HG03520 (cell line): Measurements from ENCODE around the gene PRMT2.
A peak's percentile ranks its signal among the peaks of the same experiment; 100 is the strongest.

Source experiments
- ATAC-seq: cut with Tn5 transposase; IDR thresholded peaks from one replicate; pipeline ENCODE4 v1.9.1; 2021; ENCODE audit warnings: mild to moderate bottlenecking, moderate library complexity; ENCODE audit not compliant: unreplicated experiment

The PRMT2 gene

GRCh38 chr21:46635324-46636180, at the start of gene PRMT2:
Gene PRMT2, plus strand, starts transcription at chr21:46635674. Its CDS starts 1,278 bp downstream, at chr21:46636952.
- ATAC-seq = peak; percentile 85

- ATAC-seq = no peak
Measured at GRCh38 chr21:46594276-46594675, 41.2 kb upstream of the PRMT2 start.

- no peak for ATAC-seq
Measured at GRCh38 chr21:46596201-46596600, 39.3 kb upstream of the PRMT2 start.

GRCh38 chr21:46597031-46597430, 38.4 kb upstream of the PRMT2 start:
- no peak for ATAC-seq

GRCh38 chr21:46597896-46598343, 37.6 kb upstream of the PRMT2 start:
- no peak for ATAC-seq

GRCh38 chr21:46598581-46599572, 36.6 kb upstream of the PRMT2 start:
- no peak for ATAC-seq

GRCh38 chr21:46600305-46600704, 35.2 kb upstream of the PRMT2 start:
- no peak for ATAC-seq

- no peak for ATAC-seq
Measured at GRCh38 chr21:46600978-46601377, 34.5 kb upstream of the PRMT2 start.

GRCh38 chr21:46603228-46603627, 32.2 kb upstream of the PRMT2 start:
- no peak for ATAC-seq

GRCh38 chr21:46604329-46604974, 31.0 kb upstream of the PRMT2 start:
- no peak for ATAC-seq

- no peak for ATAC-seq
Measured at GRCh38 chr21:46604975-46605766, 30.3 kb upstream of the PRMT2 start, which contains the start of gene S100B. Gene S100B, minus strand, starts transcription at chr21:46605082. Its CDS starts 2,667 bp downstream, at chr21:46602415.

- ATAC-seq = no peak
Measured at GRCh38 chr21:46605767-46606426, 29.6 kb upstream of the PRMT2 start.

GRCh38 chr21:46606427-46606813, 29.1 kb upstream of the PRMT2 start:
- ATAC-seq = no peak

GRCh38 chr21:46607636-46608035, 27.8 kb upstream of the PRMT2 start:
- ATAC-seq = no peak

GRCh38 chr21:46608672-46609111, 26.8 kb upstream of the PRMT2 start:
- no peak for ATAC-seq

GRCh38 chr21:46610018-46610701, 25.3 kb upstream of the PRMT2 start:
- ATAC-seq = no peak

GRCh38 chr21:46613391-46613790, 22.1 kb upstream of the PRMT2 start:
- ATAC-seq = no peak

- no peak for ATAC-seq
Measured at GRCh38 chr21:46616050-46616449, 19.4 kb upstream of the PRMT2 start.

GRCh38 chr21:46616656-46617055, 18.8 kb upstream of the PRMT2 start:
- ATAC-seq = no peak
